ENCODE results near the gene TRIAP1.

TRIAP1 gene

GRCh38 chr12:120480211-120480610, 34.0 kb upstream of the TRIAP1 start:
- no peak overlapping the region for H3K56ac ChIP-seq (ENCODE audit: low read length)
- no peak overlapping the region for H3K9ac ChIP-seq (ENCODE audit: low read length)
- H3K4me3 ChIP-seq (ENCODE audit: low read length): no peak overlapping the region
- no peaks in the 10 kb centered on the region for H3K27me3 ChIP-seq (ENCODE audit: insufficient read depth, low read length, poor library complexity)
- no peak overlapping the region for H3K18ac ChIP-seq (ENCODE audit: low read length)
- H3K23ac ChIP-seq (ENCODE audit: low read length): no peak overlapping the region
- H2BK5ac ChIP-seq (ENCODE audit: low read length): no peak overlapping the region
- no peak overlapping the region for H4K5ac ChIP-seq (ENCODE audit: low read length)
- no peak overlapping the region for H3K4me2 ChIP-seq (ENCODE audit: low read length)
- WGBS (ENCODE audit: extremely low coverage, insufficient coverage, low lambda C conversion rate): no CpG with 5 or more reads among the region's 1 CpG
- no peak overlapping the region for H3K4ac ChIP-seq (ENCODE audit: low read depth, low read length)
- no peaks in the 10 kb centered on the region for H3K79me2 ChIP-seq (ENCODE audit: control insufficient read depth, insufficient read depth, low read length)
- no peaks in the 10 kb centered on the region for H3K4me1 ChIP-seq (ENCODE audit: control insufficient read depth, low read depth, low read length)
- no peak overlapping the region for H3K27ac ChIP-seq (ENCODE audit: low read depth, low read length)
- no peak overlapping the region for H4K8ac ChIP-seq (ENCODE audit: low read depth, low read length)
- H3K79me1 ChIP-seq (ENCODE audit: low read length): no peaks in the 10 kb centered on the region
- no peak overlapping the region for H2BK120ac ChIP-seq (ENCODE audit: low read depth, low read length)
- no peak for DNase-seq
- no peak overlapping the region for H2BK15ac ChIP-seq (replicated peaks; ENCODE audit: low read depth)
- H3K36me3 ChIP-seq (ENCODE audit: control insufficient read depth, insufficient read depth, low read length): no peaks in the 10 kb centered on the region
- no peak overlapping the region for H2AK5ac ChIP-seq (ENCODE audit: low read length)

GRCh38 chr12:120479458-120479857, 33.3 kb upstream of the TRIAP1 start:
- Histone ChIP-seq H3K4me1 (ENCODE audit: control insufficient read depth, low read depth, low read length) (no peaks in the 10 kb centered on the region), H2BK120ac (ENCODE audit: low read depth, low read length) (no peak overlapping the region), H3K18ac (ENCODE audit: low read length) (no peak overlapping the region), H4K5ac (ENCODE audit: low read length) (no peak overlapping the region), H2BK15ac (replicated peaks; ENCODE audit: low read depth) (no peak overlapping the region), H3K56ac (ENCODE audit: low read length) (no peak overlapping the region), H3K4me2 (ENCODE audit: low read length) (no peak overlapping the region), H2BK5ac (ENCODE audit: low read length) (no peak overlapping the region), H3K4me3 (ENCODE audit: low read length) (no peak overlapping the region), H3K27ac (ENCODE audit: low read depth, low read length) (no peak overlapping the region), H4K8ac (ENCODE audit: low read depth, low read length) (no peak overlapping the region), H3K36me3 (ENCODE audit: control insufficient read depth, insufficient read depth, low read length) (no peaks in the 10 kb centered on the region), H3K9ac (ENCODE audit: low read length) (no peak overlapping the region), H3K23ac (ENCODE audit: low read length) (no peak overlapping the region), H3K4ac (ENCODE audit: low read depth, low read length) (no peak overlapping the region), H3K79me1 (ENCODE audit: low read length) (no peaks in the 10 kb centered on the region), H3K27me3 (ENCODE audit: insufficient read depth, low read length, poor library complexity) (no peaks in the 10 kb centered on the region), H2AK5ac (ENCODE audit: low read length) (no peak overlapping the region), H3K79me2 (ENCODE audit: control insufficient read depth, insufficient read depth, low read length) (no peaks in the 10 kb centered on the region)
- DNase-seq: no peak
- no CpG with 5 or more reads among the region's 1 CpG for WGBS (ENCODE audit: extremely low coverage, insufficient coverage, low lambda C conversion rate)

DNA sequence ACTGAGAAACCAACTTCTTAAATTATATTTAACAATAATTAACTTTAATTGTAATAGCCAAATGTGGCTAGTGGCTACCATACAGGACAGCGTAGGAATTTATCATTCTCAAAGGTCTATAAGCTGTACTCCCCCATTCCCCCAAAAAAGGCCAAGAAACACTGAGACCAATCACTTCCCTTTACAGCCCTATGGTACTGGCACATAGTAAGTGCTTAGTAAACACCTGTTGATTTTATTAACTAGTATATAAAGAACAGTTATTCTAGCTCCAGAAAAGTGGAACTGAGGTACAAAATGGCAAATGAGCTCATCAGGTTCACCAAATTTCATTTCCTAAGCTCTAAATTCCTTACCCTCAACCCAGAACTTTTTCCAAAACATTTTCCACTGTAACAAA, 29.5 kb upstream of the TRIAP1 start:
- no CpG with 5 or more reads among the region's 1 CpG for WGBS (ENCODE audit: extremely low coverage, insufficient coverage, low lambda C conversion rate)
- H4K8ac ChIP-seq (ENCODE audit: low read depth, low read length): no peak overlapping the region
- H3K36me3 ChIP-seq (ENCODE audit: control insufficient read depth, insufficient read depth, low read length): no peaks in the 10 kb centered on the region
- no peak overlapping the region for H2BK5ac ChIP-seq (ENCODE audit: low read length)
- no peaks in the 10 kb centered on the region for H3K79me2 ChIP-seq (ENCODE audit: control insufficient read depth, insufficient read depth, low read length)
- H4K5ac ChIP-seq (ENCODE audit: low read length): no peak overlapping the region
- no peaks in the 10 kb centered on the region for H3K27me3 ChIP-seq (ENCODE audit: insufficient read depth, low read length, poor library complexity)
- H2BK15ac ChIP-seq (replicated peaks; ENCODE audit: low read depth): no peak overlapping the region
- no peaks in the 10 kb centered on the region for H3K4me1 ChIP-seq (ENCODE audit: control insufficient read depth, low read depth, low read length)
- no peak overlapping the region for H3K9ac ChIP-seq (ENCODE audit: low read length)
- DNase-seq: no peak
- H3K4me2 ChIP-seq (ENCODE audit: low read length): no peak overlapping the region
- H3K27ac ChIP-seq (ENCODE audit: low read depth, low read length): no peak overlapping the region
- H3K56ac ChIP-seq (ENCODE audit: low read length): no peak overlapping the region
- H3K4me3 ChIP-seq (ENCODE audit: low read length): no peak overlapping the region
- no peaks in the 10 kb centered on the region for H3K79me1 ChIP-seq (ENCODE audit: low read length)
- no peak overlapping the region for H2AK5ac ChIP-seq (ENCODE audit: low read length)
- no peak overlapping the region for H3K23ac ChIP-seq (ENCODE audit: low read length)
- no peak overlapping the region for H3K4ac ChIP-seq (ENCODE audit: low read depth, low read length)
- no peak overlapping the region for H3K18ac ChIP-seq (ENCODE audit: low read length)
- H2BK120ac ChIP-seq (ENCODE audit: low read depth, low read length): no peak overlapping the region

DNA sequence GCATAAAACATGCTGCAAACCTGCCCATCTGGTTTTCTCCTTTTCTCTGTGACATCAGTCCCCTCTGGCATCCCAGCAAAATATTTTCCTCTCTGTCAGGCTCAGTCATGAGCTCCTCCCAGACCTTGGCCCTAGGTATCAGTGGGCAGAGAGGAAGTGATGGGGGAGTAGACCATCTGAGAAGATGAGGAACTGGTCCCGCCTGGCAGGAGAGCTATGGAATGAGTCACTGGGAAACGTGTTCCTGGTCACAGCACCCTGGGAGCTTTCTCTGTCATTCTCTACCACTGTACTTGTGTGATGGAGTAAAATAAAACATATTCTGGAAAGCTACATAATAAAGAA, 28.4 kb upstream of the TRIAP1 start:
- Histone ChIP-seq H3K4me3 (ENCODE audit: low read length) (no peak overlapping the region), H3K36me3 (ENCODE audit: control insufficient read depth, insufficient read depth, low read length) (no peaks in the 10 kb centered on the region), H3K79me2 (ENCODE audit: control insufficient read depth, insufficient read depth, low read length) (no peaks in the 10 kb centered on the region), H3K79me1 (ENCODE audit: low read length) (no peaks in the 10 kb centered on the region), H3K56ac (ENCODE audit: low read length) (no peak overlapping the region), H3K27ac (ENCODE audit: low read depth, low read length) (no peak overlapping the region), H3K9ac (ENCODE audit: low read length) (no peak overlapping the region), H3K4ac (ENCODE audit: low read depth, low read length) (no peak overlapping the region), H2AK5ac (ENCODE audit: low read length) (no peak overlapping the region), H2BK5ac (ENCODE audit: low read length) (no peak overlapping the region), H3K18ac (ENCODE audit: low read length) (no peak overlapping the region), H2BK15ac (replicated peaks; ENCODE audit: low read depth) (no peak overlapping the region), H4K8ac (ENCODE audit: low read depth, low read length) (no peak overlapping the region), H3K23ac (ENCODE audit: low read length) (no peak overlapping the region), H4K5ac (ENCODE audit: low read length) (no peak overlapping the region), H3K4me2 (ENCODE audit: low read length) (no peak overlapping the region), H3K4me1 (ENCODE audit: control insufficient read depth, low read depth, low read length) (no peaks in the 10 kb centered on the region), H3K27me3 (ENCODE audit: insufficient read depth, low read length, poor library complexity) (no peaks in the 10 kb centered on the region), H2BK120ac (ENCODE audit: low read depth, low read length) (no peak overlapping the region)
- WGBS (ENCODE audit: extremely low coverage, insufficient coverage, low lambda C conversion rate): no CpG with 5 or more reads among the region's 2 CpGs
- DNase-seq: peak; percentile 82

DNA sequence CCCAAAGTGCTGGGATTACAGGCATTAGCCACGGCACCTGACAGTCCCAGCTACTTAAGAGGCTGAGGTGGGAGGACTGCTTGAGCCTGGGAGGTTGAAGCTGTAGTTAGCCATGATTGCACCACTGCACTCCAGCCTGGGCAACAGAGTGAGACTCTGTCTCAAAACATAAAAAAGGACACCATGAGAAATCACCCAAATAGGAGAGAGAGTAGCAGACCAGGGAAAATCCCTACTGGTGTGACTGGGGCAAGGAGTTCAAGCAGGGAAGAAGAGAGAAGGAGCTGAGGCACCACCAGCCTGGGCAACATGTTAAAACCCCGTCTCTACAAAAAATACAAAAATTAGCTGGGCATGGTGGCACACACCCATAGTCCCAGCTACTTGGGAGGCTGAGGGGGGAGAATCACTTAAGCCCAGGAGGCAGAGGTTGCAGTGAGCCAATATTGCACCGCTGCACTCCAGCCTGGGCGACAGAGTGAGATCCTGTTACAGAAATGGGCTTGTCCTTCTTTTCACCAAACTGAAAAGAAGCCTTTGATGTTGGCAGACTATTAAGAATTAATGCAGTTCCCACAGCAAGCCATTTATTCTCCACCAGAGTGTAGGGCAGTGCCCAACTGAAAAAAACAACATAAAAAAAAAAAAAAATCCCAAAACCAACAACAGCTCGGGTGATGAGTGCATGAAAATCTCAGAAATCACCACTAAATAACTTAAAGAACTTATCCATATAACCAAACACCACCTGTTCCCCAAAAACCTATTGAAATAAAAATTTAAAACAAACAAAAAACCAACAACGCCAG, 27.8 kb upstream of the TRIAP1 start:
- no peak overlapping the region for H2BK15ac ChIP-seq (replicated peaks; ENCODE audit: low read depth)
- H3K23ac ChIP-seq (ENCODE audit: low read length): no peak overlapping the region
- no peak overlapping the region for H2BK120ac ChIP-seq (ENCODE audit: low read depth, low read length)
- no peak overlapping the region for H3K18ac ChIP-seq (ENCODE audit: low read length)
- no peaks in the 10 kb centered on the region for H3K27me3 ChIP-seq (ENCODE audit: insufficient read depth, low read length, poor library complexity)
- H3K27ac ChIP-seq (ENCODE audit: low read depth, low read length): no peak overlapping the region
- H3K4me3 ChIP-seq (ENCODE audit: low read length): no peak overlapping the region
- no peaks in the 10 kb centered on the region for H3K36me3 ChIP-seq (ENCODE audit: control insufficient read depth, insufficient read depth, low read length)
- WGBS (ENCODE audit: extremely low coverage, insufficient coverage, low lambda C conversion rate): no CpG with 5 or more reads among the region's 6 CpGs
- H3K9ac ChIP-seq (ENCODE audit: low read length): no peak overlapping the region
- no peaks in the 10 kb centered on the region for H3K4me1 ChIP-seq (ENCODE audit: control insufficient read depth, low read depth, low read length)
- H2BK5ac ChIP-seq (ENCODE audit: low read length): no peak overlapping the region
- no peak overlapping the region for H3K4me2 ChIP-seq (ENCODE audit: low read length)
- H3K56ac ChIP-seq (ENCODE audit: low read length): no peak overlapping the region
- H4K5ac ChIP-seq (ENCODE audit: low read length): no peak overlapping the region
- no peak for DNase-seq
- peaks cover 2% of the 10 kb centered on the region for H3K79me2 ChIP-seq (ENCODE audit: control insufficient read depth, insufficient read depth, low read length)
- H3K79me1 ChIP-seq (ENCODE audit: low read length): no peaks in the 10 kb centered on the region
- no peak overlapping the region for H3K4ac ChIP-seq (ENCODE audit: low read depth, low read length)
- H4K8ac ChIP-seq (ENCODE audit: low read depth, low read length): no peak overlapping the region
- no peak overlapping the region for H2AK5ac ChIP-seq (ENCODE audit: low read length)

GRCh38 chr12:120472521-120472920, 26.3 kb upstream of the TRIAP1 start:
- Histone ChIP-seq H2BK15ac (replicated peaks; ENCODE audit: low read depth) (no peak overlapping the region), H4K5ac (ENCODE audit: low read length) (no peak overlapping the region), H3K4me1 (ENCODE audit: control insufficient read depth, low read depth, low read length) (no peaks in the 10 kb centered on the region), H3K27me3 (ENCODE audit: insufficient read depth, low read length, poor library complexity) (no peaks in the 10 kb centered on the region), H2BK5ac (ENCODE audit: low read length) (no peak overlapping the region), H3K18ac (ENCODE audit: low read length) (no peak overlapping the region), H4K8ac (ENCODE audit: low read depth, low read length) (no peak overlapping the region), H3K79me1 (ENCODE audit: low read length) (no peaks in the 10 kb centered on the region), H3K27ac (ENCODE audit: low read depth, low read length) (no peak overlapping the region), H3K4ac (ENCODE audit: low read depth, low read length) (no peak overlapping the region), H3K4me2 (ENCODE audit: low read length) (no peak overlapping the region), H2AK5ac (ENCODE audit: low read length) (no peak overlapping the region), H3K79me2 (ENCODE audit: control insufficient read depth, insufficient read depth, low read length) (peaks cover 16% of the 10 kb centered on the region), H3K36me3 (ENCODE audit: control insufficient read depth, insufficient read depth, low read length) (no peaks in the 10 kb centered on the region), H2BK120ac (ENCODE audit: low read depth, low read length) (no peak overlapping the region), H3K4me3 (ENCODE audit: low read length) (no peak overlapping the region), H3K23ac (ENCODE audit: low read length) (no peak overlapping the region), H3K9ac (ENCODE audit: low read length) (no peak overlapping the region), H3K56ac (ENCODE audit: low read length) (no peak overlapping the region)
- no peak for DNase-seq

All from mesendoderm (in vitro differentiated cells).